ENCODE measurements around the gene SLIT3.
"Not testable (repeated sequence)": the region's sequence is repeated elsewhere in the genome, so short reads cannot be mapped to it uniquely, and the experiment has no call there.

SLIT3 gene

GRCh38 chr5:169114466-169115065 lies 186.4 kb downstream of the SLIT3 start:
- H3K27ac ChIP-seq (replicated peaks), result no peak overlapping the region
- no peaks in the 10 kb centered on the region for H3K27me3 ChIP-seq (ENCODE audit: insufficient read depth, poor library complexity, severe bottlenecking)
- TF ChIP-seq SPI1 (IDR thresholded peaks at IDR 0.05; ENCODE audit: borderline replicate concordance, low read depth), result no peak
- no peak for TF ChIP-seq POLR2AphosphoS5 (IDR thresholded peaks at IDR 0.05; ENCODE audit: low read depth)
- TF ChIP-seq GABPA (IDR thresholded peaks at IDR 0.05; ENCODE audit: low read depth), result no peak
- no peak for TF ChIP-seq CTCF (IDR thresholded peaks at IDR 0.05; ENCODE audit: insufficient read depth, low read length)
- no peak for TF ChIP-seq REST (IDR thresholded peaks at IDR 0.05; ENCODE audit: insufficient replicate concordance, low read depth)
- DNase-seq (ENCODE audit: low read depth in 1 of 2, low spot score in 1 of 2), result no peak
- H3K4me3 ChIP-seq (replicated peaks; ENCODE audit: insufficient read depth, low read length), result no peak overlapping the region

DNA sequence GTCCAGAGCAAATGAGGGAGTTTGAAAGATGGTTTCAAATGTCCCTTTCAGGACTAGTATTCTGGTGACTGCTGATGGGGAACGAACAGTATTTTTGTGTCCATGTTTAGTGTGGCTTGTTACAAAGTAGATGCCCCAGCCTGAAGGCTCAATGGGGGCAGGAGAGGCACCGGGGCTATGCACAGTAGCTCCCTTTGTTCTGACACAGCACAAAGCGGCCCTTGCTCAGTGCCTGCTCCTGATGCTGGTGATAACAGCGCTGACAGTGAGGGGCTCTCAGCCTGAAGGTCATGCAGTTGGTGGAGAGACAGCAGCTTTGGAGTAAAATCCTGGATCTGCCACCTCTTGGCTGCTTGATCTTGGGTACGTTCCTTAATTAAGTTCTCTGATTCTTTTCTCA lies 188.9 kb downstream of the SLIT3 start:
- no peak overlapping the region for H3K4me3 ChIP-seq (replicated peaks; ENCODE audit: insufficient read depth, low read length)
- no peak for DNase-seq (ENCODE audit: low read depth in 1 of 2, low spot score in 1 of 2)
- H3K27me3 ChIP-seq (ENCODE audit: insufficient read depth, poor library complexity, severe bottlenecking), result no peaks in the 10 kb centered on the region
- no peak overlapping the region for H3K27ac ChIP-seq (replicated peaks)
- TF ChIP-seq CTCF (IDR thresholded peaks at IDR 0.05; ENCODE audit: insufficient read depth, low read length), result no peak
- no peak for TF ChIP-seq GABPA (IDR thresholded peaks at IDR 0.05; ENCODE audit: low read depth)
- no peak for TF ChIP-seq REST (IDR thresholded peaks at IDR 0.05; ENCODE audit: insufficient replicate concordance, low read depth)
- TF ChIP-seq SPI1 (IDR thresholded peaks at IDR 0.05; ENCODE audit: borderline replicate concordance, low read depth), result no peak
- no peak for TF ChIP-seq POLR2AphosphoS5 (IDR thresholded peaks at IDR 0.05; ENCODE audit: low read depth)

- Histone ChIP-seq H3K4me3 (replicated peaks; ENCODE audit: insufficient read depth, low read length) (no peak overlapping the region), H3K27me3 (ENCODE audit: insufficient read depth, poor library complexity, severe bottlenecking) (no peaks in the 10 kb centered on the region), H3K27ac (replicated peaks) (no peak overlapping the region)
- TF ChIP-seq CTCF (IDR thresholded peaks at IDR 0.05; ENCODE audit: insufficient read depth, low read length) (no peak), SPI1 (IDR thresholded peaks at IDR 0.05; ENCODE audit: borderline replicate concordance, low read depth) (no peak), GABPA (IDR thresholded peaks at IDR 0.05; ENCODE audit: low read depth) (no peak), POLR2AphosphoS5 (IDR thresholded peaks at IDR 0.05; ENCODE audit: low read depth) (no peak), REST (IDR thresholded peaks at IDR 0.05; ENCODE audit: insufficient replicate concordance, low read depth) (no peak)
- DNase-seq (ENCODE audit: low read depth in 1 of 2, low spot score in 1 of 2), result no peak
Measured at GRCh38 chr5:169106911-169107706, 193.8 kb downstream of the SLIT3 start.

GRCh38 chr5:169105582-169105981 lies 195.4 kb downstream of the SLIT3 start:
- not testable (repeated sequence) for DNase-seq (ENCODE audit: low read depth in 1 of 2, low spot score in 1 of 2); H3K27ac ChIP-seq (replicated peaks); H3K27me3 ChIP-seq (ENCODE audit: insufficient read depth, poor library complexity, severe bottlenecking); H3K4me3 ChIP-seq (replicated peaks; ENCODE audit: insufficient read depth, low read length)
